PC-3 (cell line): Measurements from ENCODE around the gene ZRANB1. TPM values are rescaled to one million over a fixed set of nuclear protein-coding genes. Genes with fewer than 3 reads are reported as not detected.

Source experiments
- ATAC-seq: fragments of 200-7000 bp; cut with Tn5 transposase; 2 replicates; pipeline ENCODE4 v1.9.1; 2020; ENCODE audit warnings: mild to moderate bottlenecking, moderate library complexity
- BruUV-seq: library from RNA; stranded (reverse); fragments of 400-500 nt; replicated peaks from 2 replicates; lab custom pipeline; 2021; lab: Mats Ljungman, UMichigan
- CTCF ChIA-PET: fragments of 300-600 bp; sonication (Branson Sonifier 250); formaldehyde crosslinking; loops from one replicate; lab custom pipeline; 2022; ENCODE audit warnings: antibody characterized with exemption; lab: Charles Lee
- POLR2A ChIA-PET: fragments of 300-600 bp; sonication (Branson Sonifier 250); formaldehyde crosslinking; loops from one replicate; lab custom pipeline; 2022; ENCODE audit warnings: antibody characterized with exemption; ENCODE audit not compliant: unreplicated experiment; lab: Charles Lee
- DNase-seq: peaks from one replicate; pipeline ENCODE4 v3.0.0-alpha.2; 2015
- H2AFZ ChIP-seq: fragments of 300-600 bp; sonication (generic); 2 replicates; pipeline ENCODE4 v1.6.0; 2016; ENCODE audit warnings: antibody characterized with exemption, low read length
- H3F3A ChIP-seq: fragments of 300-600 bp; sonication (generic); one replicate; pipeline ENCODE4 v1.6.0; 2017; ENCODE audit warnings: antibody characterized with exemption, low read length, control low read depth, mild to moderate bottlenecking; ENCODE audit not compliant: unreplicated experiment
- H3K27ac ChIP-seq: fragments of 300-600 bp; sonication (generic); 2 replicates; pipeline ENCODE4 v1.5.1; 2016; ENCODE audit warnings: mild to moderate bottlenecking, low read length
- H3K27me3 ChIP-seq: fragments of 300-600 bp; sonication (generic); 2 replicates; pipeline ENCODE4 v1.6.1; 2016; ENCODE audit warnings: low read length, mixed read lengths
- H3K36me3 ChIP-seq: fragments of 300-600 bp; sonication (generic); 2 replicates; pipeline ENCODE4 v1.6.1; 2016; ENCODE audit warnings: low read depth, mixed run types, low read length, mixed read lengths
- H3K4me1 ChIP-seq: fragments of 300-600 bp; sonication (generic); 2 replicates; pipeline ENCODE4 v1.5.1; 2016; ENCODE audit warnings: low read length; ENCODE audit not compliant: insufficient read depth
- H3K4me2 ChIP-seq: fragments of 300-600 bp; sonication (generic); 2 replicates; pipeline ENCODE4 v1.6.0; 2016; ENCODE audit warnings: low read length
- H3K4me3 ChIP-seq: fragments of 300-600 bp; sonication (generic); 2 replicates; pipeline ENCODE4 v1.5.1; 2016; ENCODE audit warnings: mild to moderate bottlenecking, low read length, mixed read lengths
- H3K79me2 ChIP-seq: fragments of 300-600 bp; sonication (generic); 2 replicates; pipeline ENCODE4 v1.6.1; 2017; ENCODE audit warnings: low read length, mixed read lengths
- H3K9ac ChIP-seq: fragments of 300-600 bp; sonication (generic); 2 replicates; pipeline ENCODE4 v1.6.0; 2016; ENCODE audit warnings: mild to moderate bottlenecking, low read length
- H3K9me2 ChIP-seq: fragments of 300-600 bp; sonication (generic); replicated peaks from 2 replicates; pipeline ENCODE4 v1.6.1; 2016; ENCODE audit warnings: mixed run types, low read length, mixed read lengths
- H3K9me3 ChIP-seq: fragments of 300-600 bp; sonication (generic); 2 replicates; pipeline ENCODE4 v1.6.1; 2016; ENCODE audit warnings: low read length, mixed read lengths
- H4K20me1 ChIP-seq: fragments of 300-600 bp; sonication (generic); 2 replicates; pipeline ENCODE4 v1.6.1; 2016; ENCODE audit warnings: low read length, mixed read lengths
- EZH2 ChIP-seq: fragments of 300-600 bp; sonication (generic); IDR thresholded peaks from one replicate; pipeline ENCODE4 v1.6.1; 2017; ENCODE audit warnings: antibody characterized with exemption, mild to moderate bottlenecking, low read length; ENCODE audit not compliant: unreplicated experiment
- EZH2phosphoT487 ChIP-seq: fragments of 300-600 bp; sonication (generic); IDR thresholded peaks from 2 replicates; pipeline ENCODE4 v1.6.1; 2018; ENCODE audit warnings: mild to moderate bottlenecking, antibody characterized with exemption, low read length, borderline replicate concordance
- intact Hi-C: fragments of 100-400 bp; cut with micrococcal nuclease; formaldehyde crosslinking; loops from 2 replicates; pipeline ENCODE4 v1.9.0; 2023
- total RNA-seq: library from RNA; depleted of rRNA; stranded (reverse); fragments of >200 nt; gene quantifications from 2 replicates; pipeline ENCODE4 v1.2.3, GENCODE V29; 2014
- TF ChIP-seq, protein P1 (sequence below): fragments of 300-600 bp; sonication (generic); conservative IDR thresholded peaks from 2 replicates; pipeline ENCODE4 v1.5.1; 2017; ENCODE audit warnings: antibody characterized with exemption, low read depth, mild to moderate bottlenecking, low read length

The ZRANB1 gene
- total RNA-seq, 1 experiment from 2014 or later = 12.8 TPM

DNA sequence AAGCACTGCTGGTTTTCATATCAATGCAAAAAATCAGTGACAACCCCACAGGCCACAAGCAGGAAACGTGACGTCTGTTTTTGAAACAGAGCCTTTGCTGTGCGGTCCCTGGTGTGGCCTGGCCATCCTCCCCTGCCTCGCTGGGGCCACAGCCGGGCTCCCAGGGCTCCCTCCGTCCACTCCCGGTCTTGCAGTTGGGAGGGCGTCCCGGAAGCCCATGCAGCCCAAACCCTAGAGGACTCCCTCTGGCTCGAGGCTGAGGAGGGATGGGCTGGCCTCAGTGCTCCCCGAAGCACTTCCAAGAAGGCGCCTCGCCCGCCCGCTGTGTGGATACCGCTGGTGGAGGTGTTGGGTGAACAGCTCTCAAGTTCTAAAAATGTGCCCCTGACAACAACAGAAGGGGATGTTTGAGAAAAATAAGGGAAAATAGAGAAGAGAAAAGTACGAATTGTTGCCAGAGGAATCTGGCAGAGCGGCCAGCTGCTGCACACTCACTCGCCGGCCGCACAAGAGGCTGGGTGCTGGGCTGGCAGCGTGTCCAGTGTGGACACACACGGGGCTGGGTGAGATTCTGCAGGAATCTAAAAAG lies 73.5 kb downstream of the ZRANB1 start:
- H3K27ac ChIP-seq = no peak overlapping the region
- no peak overlapping the region for H2AFZ ChIP-seq
- H3K27me3 ChIP-seq = no peaks in the 10 kb centered on the region
- DNase-seq = no peak
- H3K36me3 ChIP-seq = no peaks in the 10 kb centered on the region
- H3K4me2 ChIP-seq = no peak overlapping the region
- no peaks in the 10 kb centered on the region for H3F3A ChIP-seq
- peaks cover 34% of the 10 kb centered on the region for H3K79me2 ChIP-seq
- BruUV-seq = no TSS peak
- H3K9me3 ChIP-seq = no peaks in the 10 kb centered on the region
- no peak overlapping the region for H3K4me3 ChIP-seq
- H3K9ac ChIP-seq = no peak overlapping the region
- ChIA-PET CTCF (no interaction called here), POLR2A (no interaction called here)
- no peaks in the 10 kb centered on the region for H3K9me2 ChIP-seq
- no peaks in the 10 kb centered on the region for H4K20me1 ChIP-seq
- intact Hi-C loops = no loop called here
- peaks cover 8% of the 10 kb centered on the region; the same call in 1 of the 2 replicates for H3K4me1 ChIP-seq
- ATAC-seq = no peak
- TF ChIP-seq EZH2phosphoT487 (no peak), EZH2 (no peak)
- TF ChIP-seq, protein P1, sequence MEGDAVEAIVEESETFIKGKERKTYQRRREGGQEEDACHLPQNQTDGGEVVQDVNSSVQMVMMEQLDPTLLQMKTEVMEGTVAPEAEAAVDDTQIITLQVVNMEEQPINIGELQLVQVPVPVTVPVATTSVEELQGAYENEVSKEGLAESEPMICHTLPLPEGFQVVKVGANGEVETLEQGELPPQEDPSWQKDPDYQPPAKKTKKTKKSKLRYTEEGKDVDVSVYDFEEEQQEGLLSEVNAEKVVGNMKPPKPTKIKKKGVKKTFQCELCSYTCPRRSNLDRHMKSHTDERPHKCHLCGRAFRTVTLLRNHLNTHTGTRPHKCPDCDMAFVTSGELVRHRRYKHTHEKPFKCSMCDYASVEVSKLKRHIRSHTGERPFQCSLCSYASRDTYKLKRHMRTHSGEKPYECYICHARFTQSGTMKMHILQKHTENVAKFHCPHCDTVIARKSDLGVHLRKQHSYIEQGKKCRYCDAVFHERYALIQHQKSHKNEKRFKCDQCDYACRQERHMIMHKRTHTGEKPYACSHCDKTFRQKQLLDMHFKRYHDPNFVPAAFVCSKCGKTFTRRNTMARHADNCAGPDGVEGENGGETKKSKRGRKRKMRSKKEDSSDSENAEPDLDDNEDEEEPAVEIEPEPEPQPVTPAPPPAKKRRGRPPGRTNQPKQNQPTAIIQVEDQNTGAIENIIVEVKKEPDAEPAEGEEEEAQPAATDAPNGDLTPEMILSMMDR = no peak

DNA sequence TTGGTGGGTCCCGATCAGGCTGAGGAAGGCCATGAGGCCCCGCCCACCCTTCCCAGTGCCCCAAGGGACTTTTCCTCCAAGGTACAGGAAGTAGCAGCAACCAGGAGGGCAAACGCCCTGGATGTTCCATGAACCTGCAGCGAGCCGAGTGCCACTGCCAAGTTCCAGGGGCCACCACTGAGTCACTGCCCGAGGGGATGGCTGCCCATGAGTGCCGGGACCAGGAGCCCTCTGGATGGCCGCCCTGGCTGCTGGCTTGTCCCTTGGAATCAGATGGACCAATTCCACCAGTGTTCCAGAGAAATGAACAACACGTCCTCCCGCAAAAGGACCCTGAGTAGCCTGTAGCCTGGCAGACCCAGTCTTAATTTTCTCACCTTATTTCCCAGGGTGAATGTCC lies 74.2 kb downstream of the ZRANB1 start:
- peaks cover 5% of the 10 kb centered on the region; the same call in 1 of the 2 replicates for H3K4me1 ChIP-seq
- POLR2A ChIA-PET = no interaction called here
- no peak overlapping the region for H3K4me2 ChIP-seq
- intact Hi-C loops = no loop called here
- no peaks in the 10 kb centered on the region for H3F3A ChIP-seq
- H3K4me3 ChIP-seq = no peak overlapping the region
- no TSS peak for BruUV-seq
- H3K27ac ChIP-seq = no peak overlapping the region
- ATAC-seq = no peak
- no peaks in the 10 kb centered on the region for H4K20me1 ChIP-seq
- no peak overlapping the region for H2AFZ ChIP-seq
- H3K9me2 ChIP-seq = no peaks in the 10 kb centered on the region
- no peaks in the 10 kb centered on the region for H3K36me3 ChIP-seq
- DNase-seq = no peak
- H3K79me2 ChIP-seq = peaks cover 34% of the 10 kb centered on the region
- CTCF ChIA-PET = no interaction called here
- TF ChIP-seq EZH2 (no peak), EZH2phosphoT487 (no peak)
- TF ChIP-seq, protein P1 = no peak
- no peaks in the 10 kb centered on the region for H3K27me3 ChIP-seq
- H3K9me3 ChIP-seq = no peaks in the 10 kb centered on the region
- no peak overlapping the region for H3K9ac ChIP-seq

DNA sequence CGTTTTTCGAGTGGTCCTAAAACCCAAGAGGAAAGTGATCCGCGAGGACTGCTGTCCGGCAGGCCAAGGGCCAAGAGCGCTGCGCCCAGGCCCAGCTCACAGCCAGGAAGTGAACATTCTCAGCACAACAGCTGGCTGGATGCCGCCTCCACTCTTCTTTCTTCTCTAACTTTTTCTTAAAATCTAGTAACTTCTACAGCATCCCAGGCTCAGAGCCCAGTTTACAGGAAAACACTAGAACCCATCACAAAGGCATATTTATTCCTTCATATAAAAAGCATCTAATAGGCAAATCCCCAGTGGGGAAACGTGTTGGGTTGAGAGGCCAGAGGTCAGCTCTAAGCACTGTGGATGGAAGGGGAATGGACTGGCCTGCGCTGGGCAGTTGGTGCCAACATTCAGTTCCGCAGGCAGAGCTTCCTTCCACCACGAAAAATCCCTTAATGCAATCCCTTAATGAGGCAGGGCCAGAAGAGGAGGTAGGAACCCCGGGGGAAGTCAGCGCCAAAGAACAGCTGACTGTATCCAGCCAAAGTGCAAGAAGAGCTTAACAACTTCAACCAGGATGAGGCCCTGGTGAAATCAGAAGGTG lies 74.8 kb downstream of the ZRANB1 start:
- no peak overlapping the region for H3K9ac ChIP-seq
- no peak for ATAC-seq
- H3K9me2 ChIP-seq = no peaks in the 10 kb centered on the region
- H3K27ac ChIP-seq = no peak overlapping the region
- no peaks in the 10 kb centered on the region for H3K9me3 ChIP-seq
- H3K36me3 ChIP-seq = no peaks in the 10 kb centered on the region
- H3F3A ChIP-seq = no peaks in the 10 kb centered on the region
- BruUV-seq = no TSS peak
- no peak for DNase-seq
- no peaks in the 10 kb centered on the region for H3K27me3 ChIP-seq
- H4K20me1 ChIP-seq = no peaks in the 10 kb centered on the region
- H3K79me2 ChIP-seq = peaks cover 39% of the 10 kb centered on the region
- TF ChIP-seq EZH2 (no peak), EZH2phosphoT487 (no peak)
- TF ChIP-seq, protein P1 = no peak
- H3K4me3 ChIP-seq = no peak overlapping the region
- no peak overlapping the region for H2AFZ ChIP-seq
- ChIA-PET POLR2A (no interaction called here), CTCF (no interaction called here)
- no peaks in the 10 kb centered on the region; the same call in 1 of the 2 replicates for H3K4me1 ChIP-seq
- no peak overlapping the region for H3K4me2 ChIP-seq
- intact Hi-C loops = no loop called here
